ENCODE data around the gene NR2C2. TPM values are rescaled to one million over a fixed set of nuclear protein-coding genes. Genes with fewer than 3 reads are reported as not detected.

Gene NR2C2
- total RNA-seq, 2 donors from 2014 or later, result 33.8 to 41.3 TPM

DNA sequence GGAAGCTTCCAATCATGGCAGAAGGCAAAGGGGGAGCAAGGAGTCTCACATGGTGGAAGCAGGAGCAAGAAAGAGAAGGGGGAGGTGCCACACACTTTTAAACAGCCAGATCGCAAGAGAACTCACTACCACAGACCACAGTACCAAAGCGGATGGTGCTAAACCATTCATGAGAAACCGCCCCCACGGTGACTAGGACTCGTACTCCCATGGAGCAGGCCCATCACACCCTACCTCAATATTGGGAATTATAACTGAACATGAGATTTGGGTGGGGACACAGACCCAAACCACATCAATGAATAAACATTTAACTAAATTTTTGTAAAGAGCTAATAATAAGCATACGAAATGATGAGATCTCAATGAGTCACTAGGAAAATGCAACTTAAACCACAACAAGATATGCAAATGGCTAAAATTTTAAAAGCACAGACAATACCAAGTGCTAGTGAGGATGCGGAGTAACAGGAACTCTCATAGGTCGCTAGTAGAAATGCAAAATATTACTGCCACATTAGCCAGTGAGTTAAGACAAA, 107.7 kb downstream of the NR2C2 start:
- intact Hi-C loops (cut with DNase I), result no loop called here
- H3K36me3 ChIP-seq, result peaks cover 14% of the 10 kb centered on the region

DNA sequence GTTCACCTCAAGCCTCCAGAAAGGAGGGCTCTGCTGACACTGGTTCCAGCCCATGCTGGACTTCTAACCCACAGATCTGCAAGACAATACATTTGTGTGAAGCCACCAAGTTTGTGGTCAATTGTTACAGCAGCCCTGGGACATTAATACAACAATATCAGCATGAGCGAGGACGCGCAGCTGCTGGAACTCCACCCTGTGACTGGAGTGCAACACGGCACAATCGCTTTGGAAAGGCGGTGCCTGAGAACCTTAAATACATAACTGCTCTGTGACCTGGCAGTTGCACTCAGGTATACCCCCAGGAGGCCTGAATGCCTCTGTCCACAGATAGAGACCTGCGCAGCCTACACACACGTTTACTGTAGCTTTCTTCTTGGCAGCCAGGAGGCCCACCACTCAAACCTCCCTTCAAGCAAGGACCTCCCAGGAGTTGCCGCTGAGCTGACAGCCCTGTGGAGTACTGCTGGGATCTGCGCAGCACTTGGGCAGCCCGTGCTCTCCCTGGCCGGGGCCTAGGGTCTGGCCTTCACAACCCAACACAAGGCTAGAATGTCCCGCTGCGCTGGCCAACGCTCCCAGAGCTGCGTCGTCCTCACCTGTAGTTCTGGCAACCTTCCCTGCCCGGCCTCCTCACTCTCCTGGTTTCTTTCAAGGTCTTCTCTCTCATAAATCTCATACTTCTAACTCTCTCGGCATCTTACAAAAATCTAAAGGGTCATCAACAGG, 109.5 kb downstream of the NR2C2 start:
- H3K4me3 ChIP-seq, result no peak overlapping the region
- intact Hi-C loops (cut with DNase I), result no loop called here
- H3K27me3 ChIP-seq, result no peaks in the 10 kb centered on the region
- H3K9me3 ChIP-seq, result no peaks in the 10 kb centered on the region
- H3K27ac ChIP-seq, result no peak overlapping the region
- peaks cover 9% of the 10 kb centered on the region for H3K36me3 ChIP-seq
- H3K4me1 ChIP-seq, result no peaks in the 10 kb centered on the region
- H3K9ac ChIP-seq (ENCODE audit: low read depth in 2 of 2, low read length in 2 of 2), result no peak overlapping the region
- DNase-seq, result no peak
- TF ChIP-seq, protein P1, sequence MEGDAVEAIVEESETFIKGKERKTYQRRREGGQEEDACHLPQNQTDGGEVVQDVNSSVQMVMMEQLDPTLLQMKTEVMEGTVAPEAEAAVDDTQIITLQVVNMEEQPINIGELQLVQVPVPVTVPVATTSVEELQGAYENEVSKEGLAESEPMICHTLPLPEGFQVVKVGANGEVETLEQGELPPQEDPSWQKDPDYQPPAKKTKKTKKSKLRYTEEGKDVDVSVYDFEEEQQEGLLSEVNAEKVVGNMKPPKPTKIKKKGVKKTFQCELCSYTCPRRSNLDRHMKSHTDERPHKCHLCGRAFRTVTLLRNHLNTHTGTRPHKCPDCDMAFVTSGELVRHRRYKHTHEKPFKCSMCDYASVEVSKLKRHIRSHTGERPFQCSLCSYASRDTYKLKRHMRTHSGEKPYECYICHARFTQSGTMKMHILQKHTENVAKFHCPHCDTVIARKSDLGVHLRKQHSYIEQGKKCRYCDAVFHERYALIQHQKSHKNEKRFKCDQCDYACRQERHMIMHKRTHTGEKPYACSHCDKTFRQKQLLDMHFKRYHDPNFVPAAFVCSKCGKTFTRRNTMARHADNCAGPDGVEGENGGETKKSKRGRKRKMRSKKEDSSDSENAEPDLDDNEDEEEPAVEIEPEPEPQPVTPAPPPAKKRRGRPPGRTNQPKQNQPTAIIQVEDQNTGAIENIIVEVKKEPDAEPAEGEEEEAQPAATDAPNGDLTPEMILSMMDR (IDR thresholded peaks at IDR 0.05), result no peak

More for the DNA sequence above, 107.7 kb downstream of the NR2C2 start:
- Histone ChIP-seq H3K4me3 (no peak overlapping the region), H3K9ac (ENCODE audit: low read depth in 2 of 2, low read length in 2 of 2) (no peak overlapping the region), H3K27me3 (no peaks in the 10 kb centered on the region), H3K4me1 (no peaks in the 10 kb centered on the region), H3K27ac (no peak overlapping the region), H3K9me3 (no peaks in the 10 kb centered on the region)
- no peak for DNase-seq
- TF ChIP-seq, protein P1 (IDR thresholded peaks at IDR 0.05), result no peak

DNA sequence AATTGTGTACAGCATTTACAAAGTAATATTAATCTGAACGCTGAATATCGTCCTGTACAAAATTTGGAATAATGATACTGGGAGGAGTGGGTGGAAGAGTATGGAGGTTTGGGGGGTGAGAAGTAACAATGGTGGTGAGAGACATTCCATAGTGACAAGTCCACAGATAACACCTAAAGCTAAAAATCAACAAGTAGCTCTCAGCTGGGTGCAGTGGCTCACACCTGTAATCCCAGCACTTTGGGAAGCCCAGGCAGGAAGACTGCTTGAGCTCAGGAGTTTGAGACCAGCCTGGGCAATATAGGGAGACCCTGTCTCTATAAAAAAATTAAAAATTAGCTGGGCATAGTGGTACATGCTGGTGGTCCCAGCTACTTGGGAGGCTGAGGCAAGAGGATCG, 112.6 kb downstream of the NR2C2 start:
- Histone ChIP-seq H3K4me1 (peaks cover 8% of the 10 kb centered on the region), H3K27ac (no peak overlapping the region), H3K9me3 (no peaks in the 10 kb centered on the region), H3K9ac (ENCODE audit: low read depth in 2 of 2, low read length in 2 of 2) (no peak overlapping the region), H3K36me3 (peaks cover 9% of the 10 kb centered on the region), H3K27me3 (no peaks in the 10 kb centered on the region), H3K4me3 (no peak overlapping the region)
- TF ChIP-seq, protein P1 (IDR thresholded peaks at IDR 0.05), result no peak
- intact Hi-C loops (cut with DNase I), result no loop called here
- DNase-seq, result no peak

DNA sequence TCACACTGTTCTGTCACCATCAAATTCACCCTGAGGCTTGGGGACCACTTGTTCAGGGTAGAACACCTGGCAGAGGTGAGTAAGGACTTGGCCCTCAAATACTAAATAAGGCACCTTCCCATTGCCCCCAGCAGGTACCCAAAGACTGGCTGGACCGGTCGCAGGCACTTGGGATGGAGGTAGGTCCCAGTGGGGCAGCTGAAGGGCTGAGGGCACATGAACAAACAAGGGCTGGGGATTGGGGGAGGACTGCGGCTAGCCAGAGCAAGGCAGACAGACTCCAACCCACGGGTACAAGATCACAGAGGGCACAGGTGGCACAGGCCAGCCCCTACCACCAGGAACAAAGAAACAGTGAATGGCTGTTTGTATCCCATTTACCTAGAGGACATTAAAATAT, 115.9 kb downstream of the NR2C2 start:
- H3K9me3 ChIP-seq, result no peaks in the 10 kb centered on the region
- no peaks in the 10 kb centered on the region for H3K27me3 ChIP-seq
- H3K9ac ChIP-seq (ENCODE audit: low read depth in 2 of 2, low read length in 2 of 2), result no peak overlapping the region
- H3K4me1 ChIP-seq, result peaks cover 8% of the 10 kb centered on the region
- H3K36me3 ChIP-seq, result no peaks in the 10 kb centered on the region
- H3K4me3 ChIP-seq, result no peak overlapping the region
- no peak for DNase-seq
- TF ChIP-seq, protein P1 (IDR thresholded peaks at IDR 0.05), result no peak
- intact Hi-C loops (cut with DNase I), result no loop called here
- H3K27ac ChIP-seq, result no peak overlapping the region

DNA sequence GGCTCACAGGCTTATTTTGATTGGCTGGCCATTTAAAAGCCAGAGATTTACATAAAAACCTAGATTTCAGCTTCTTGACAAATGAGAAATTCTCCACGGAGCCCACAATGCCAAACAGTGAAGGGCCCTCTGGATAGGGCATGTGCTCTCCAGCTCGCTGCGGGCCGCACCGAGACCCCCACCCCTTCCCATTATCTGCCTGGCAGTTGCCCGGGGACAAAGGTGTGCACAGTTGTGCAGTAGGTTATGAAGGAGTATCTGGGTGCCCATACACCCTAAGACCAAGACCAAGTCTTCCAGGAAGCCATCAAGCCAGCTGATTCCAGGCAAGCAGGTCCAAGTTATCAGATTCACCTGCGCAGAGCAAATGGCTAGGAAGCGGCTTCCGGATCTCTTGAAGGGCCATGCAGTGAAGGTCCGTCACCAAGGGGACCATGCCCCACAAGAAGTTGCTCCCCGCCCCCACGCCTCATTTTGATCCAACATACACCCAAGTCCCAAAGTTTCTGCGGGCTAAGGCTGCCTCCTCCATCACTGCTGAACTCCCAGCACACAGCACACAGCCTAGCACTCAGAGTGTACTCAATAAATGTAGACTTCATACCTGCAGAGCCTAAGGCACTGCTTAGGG, 116.4 kb downstream of the NR2C2 start:
- intact Hi-C loops (cut with DNase I), result no loop called here
- H3K4me3 ChIP-seq, result peak overlapping the region; percentile 97
- H3K36me3 ChIP-seq, result no peaks in the 10 kb centered on the region
- DNase-seq, result peak; percentile 34
- peak overlapping the region; percentile 72 to 89 for H3K9ac ChIP-seq (ENCODE audit: low read depth in 2 of 2, low read length in 2 of 2)
- no peaks in the 10 kb centered on the region for H3K27me3 ChIP-seq
- H3K27ac ChIP-seq, result no peak overlapping the region
- H3K9me3 ChIP-seq, result no peaks in the 10 kb centered on the region
- H3K4me1 ChIP-seq, result peaks cover 8% of the 10 kb centered on the region
- TF ChIP-seq, protein P1 (IDR thresholded peaks at IDR 0.05), result no peak
